Naive thymus-derived CD4-positive, alpha-beta T cell (primary cell): ENCODE results near the gene ATXN2L. TPM values are rescaled to one million over a fixed set of nuclear protein-coding genes. Genes with fewer than 3 reads are reported as not detected.

Experiments
- ATAC-seq: fragments of 150-1000 bp; cut with Tn5 transposase; 2 replicates; pipeline ENCODE4 v1.10.0; 2021; ENCODE audit warnings: mild to moderate bottlenecking, moderate library complexity
- CTCF ChIA-PET: fragments of 350-600 bp; sonication (Branson Sonifier 250); formaldehyde crosslinking; loops from one replicate; lab custom pipeline; 2021; ENCODE audit warnings: antibody characterized with exemption; lab: Charles Lee
- POLR2A ChIA-PET: fragments of 350-600 bp; sonication (Branson Sonifier 250); formaldehyde crosslinking; loops from one replicate; lab custom pipeline; 2021; ENCODE audit warnings: antibody characterized with exemption, inconsistent platforms; lab: Charles Lee
- DNase-seq, 9 donors: peaks; one replicate each; pipeline versions ENCODE4 v3.0.0 to v3.0.0-alpha.2; 2020 to 2022; ENCODE audit warnings: mixed read lengths in 1 of 9
- H3K27ac ChIP-seq: one replicate; pipeline ENCODE4 v1.7.0; 2013; ENCODE audit warnings: mild to moderate bottlenecking, low read depth, low read length, moderate library complexity
- H3K27me3 ChIP-seq, 2 donors: one replicate each; pipeline ENCODE4 v1.7.0; 2013; ENCODE audit warnings: low read length in 2 of 2, mild to moderate bottlenecking in 2 of 2, moderate library complexity in 2 of 2; ENCODE audit not compliant: control insufficient read depth in 2 of 2, insufficient read depth in 2 of 2
- H3K36me3 ChIP-seq, 3 experiments: 1 replicate in 2 of 3; 2 replicates in 1 of 3; pipeline ENCODE4 v1.7.0; 2013; ENCODE audit warnings: low read length in 3 of 3, mild to moderate bottlenecking in 3 of 3, moderate library complexity in 1 of 3; ENCODE audit not compliant: insufficient read depth in 3 of 3, control insufficient read depth in 2 of 3
- H3K4me1 ChIP-seq, 2 donors: one replicate each; pipeline ENCODE4 v1.7.0; 2013; ENCODE audit warnings: low read length in 2 of 2, mild to moderate bottlenecking in 2 of 2, moderate library complexity in 1 of 2; ENCODE audit not compliant: control insufficient read depth in 2 of 2, insufficient read depth in 2 of 2
- H3K4me3 ChIP-seq: 2 replicates; pipeline ENCODE4 v1.7.0; 2013; ENCODE audit warnings: mild to moderate bottlenecking, low read length
- H3K9me3 ChIP-seq, 3 experiments: 1 replicate in 2 of 3; 2 replicates in 1 of 3; pipeline ENCODE4 v1.7.0; 2013; ENCODE audit warnings: low read length in 3 of 3; ENCODE audit not compliant: control insufficient read depth in 2 of 3
- H3K27ac Mint-ChIP-seq, 9 donors: one replicate each; pipeline ENCODE4 v1.8.0; 2020 to 2022; ENCODE audit warnings: mixed read lengths in 9 of 9, mild to moderate bottlenecking in 8 of 9, moderate library complexity in 5 of 9, inconsistent platforms in 2 of 9
- H3K27me3 Mint-ChIP-seq, 5 donors: one replicate each; pipeline ENCODE4 v1.8.0; 2021 to 2022; ENCODE audit warnings: mixed read lengths in 5 of 5, mild to moderate bottlenecking in 1 of 5
- H3K36me3 Mint-ChIP-seq, 5 donors: one replicate each; pipeline ENCODE4 v1.8.0; 2020 to 2022; ENCODE audit warnings: mixed read lengths in 5 of 5, mild to moderate bottlenecking in 3 of 5, inconsistent platforms in 1 of 5
- H3K4me1 Mint-ChIP-seq, 7 donors: one replicate each; pipeline ENCODE4 v1.8.0; 2020 to 2022; ENCODE audit warnings: mixed read lengths in 7 of 7, mild to moderate bottlenecking in 3 of 7, inconsistent platforms in 1 of 7
- H3K4me3 Mint-ChIP-seq, 10 donors: one replicate each; pipeline ENCODE4 v1.8.0; 2020 to 2022; ENCODE audit warnings: mild to moderate bottlenecking in 10 of 10, mixed read lengths in 10 of 10, moderate library complexity in 6 of 10, inconsistent platforms in 2 of 10
- H3K9me3 Mint-ChIP-seq, 11 donors: one replicate each; pipeline ENCODE4 v1.8.0; 2020 to 2022; ENCODE audit warnings: mixed read lengths in 11 of 11, mild to moderate bottlenecking in 4 of 11, inconsistent platforms in 1 of 11, moderate library complexity in 1 of 11
- intact Hi-C, 2 donors: fragments of 100-400 bp; cut with micrococcal nuclease; formaldehyde crosslinking; loops; one replicate each; pipeline ENCODE4 v1.15.1; 2023
- polyA plus RNA-seq, 2 donors: library from polyadenylated mRNA; unstranded; fragments of 300-500 nt; fragmentation: Illumina TruSeq; gene quantifications; one replicate each; pipeline ENCODE4 v1.2.3, GENCODE V29; 2021
- total RNA-seq, 6 experiments: library from RNA in 5 of 6; stranded (reverse) in 5 of 6; gene quantifications; 1 replicate in 5 of 6; 2 replicates in 1 of 6; pipeline ENCODE4 v1.2.3 and lab custom pipeline; 2021 to 2026

ATXN2L gene
- total and polyA plus RNA-seq, 7 experiments from 2014 or later, result 19.7 to 374 (median 280) TPM

- peaks cover 29 to 72% (median 40%) of the 10 kb centered on the region in 3 experiments for H3K36me3 ChIP-seq
- Mint-ChIP-seq H3K4me1 (peaks cover 0 to 16% (median 11%) of the 10 kb centered on the region in 7 donors), H3K4me3 (no peak overlapping the region), H3K9me3 (peaks cover 0 to 2% (median 0%) of the 10 kb centered on the region in 11 donors), H3K27ac (peak overlapping the region in 1 of 9 donors; percentile 5), H3K36me3 (peaks cover 24 to 46% (median 28%) of the 10 kb centered on the region in 5 donors), H3K27me3 (no peaks in the 10 kb centered on the region)
- H3K27ac ChIP-seq, result no peak overlapping the region
- ATAC-seq, result no peak
- H3K4me3 ChIP-seq, result no peak overlapping the region
- POLR2A ChIA-PET, result interaction anchor here (0.7 to 1.6 kb wide), 2 partner anchors 9 to 11 kb away, joined by 3 read pairs; no protein-coding TSS in a partner anchor
- CTCF ChIA-PET, result interaction anchor here (1.2 kb wide), 1 partner anchor 111 kb away, joined by 4 read pairs; no protein-coding TSS in a partner anchor
- intact Hi-C loops, result no loop called here
- H3K27me3 ChIP-seq, result no peaks in the 10 kb centered on the region
- H3K4me1 ChIP-seq, result no peaks in the 10 kb centered on the region
- DNase-seq, result no peak
- no peaks in the 10 kb centered on the region for H3K9me3 ChIP-seq
Observed at GRCh38 chr16:28835864-28836760, 13.3 kb downstream of the ATXN2L start.

DNA sequence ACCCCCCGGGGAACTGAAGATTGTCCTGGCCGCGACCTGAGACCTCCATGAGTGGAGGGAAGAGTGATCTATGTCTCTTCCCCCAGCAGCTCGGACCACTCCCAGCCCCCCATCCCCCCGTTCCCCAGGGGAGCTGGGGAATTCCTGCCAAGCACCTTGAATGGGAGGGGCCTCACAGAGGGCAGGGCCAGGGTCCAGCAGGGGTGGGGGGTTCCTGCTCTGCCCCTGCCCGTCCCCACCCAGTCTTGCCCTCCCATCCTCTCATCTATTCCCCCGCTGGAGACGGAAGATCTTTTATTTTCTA lies 13.9 kb downstream of the ATXN2L start:
- Mint-ChIP-seq H3K36me3 (peaks cover 24 to 44% (median 28%) of the 10 kb centered on the region in 5 donors), H3K27me3 (no peaks in the 10 kb centered on the region), H3K4me1 (peaks cover 0 to 16% (median 11%) of the 10 kb centered on the region in 7 donors), H3K27ac (no peak overlapping the region), H3K9me3 (peaks cover 0 to 2% (median 0%) of the 10 kb centered on the region in 11 donors), H3K4me3 (no peak overlapping the region)
- H3K27me3 ChIP-seq, result no peaks in the 10 kb centered on the region
- no peaks in the 10 kb centered on the region for H3K4me1 ChIP-seq
- no peak for DNase-seq
- H3K27ac ChIP-seq, result no peak overlapping the region
- CTCF ChIA-PET, result no interaction called here
- no peak for ATAC-seq
- intact Hi-C loops, result no loop called here
- H3K4me3 ChIP-seq, result no peak overlapping the region
- H3K9me3 ChIP-seq, result no peaks in the 10 kb centered on the region
- POLR2A ChIA-PET, result interaction anchor here (0.7 kb wide), 1 partner anchor 216 kb away, joined by 3 read pairs; no protein-coding TSS in a partner anchor
- H3K36me3 ChIP-seq, result peaks cover 26 to 67% (median 39%) of the 10 kb centered on the region in 3 experiments

DNA sequence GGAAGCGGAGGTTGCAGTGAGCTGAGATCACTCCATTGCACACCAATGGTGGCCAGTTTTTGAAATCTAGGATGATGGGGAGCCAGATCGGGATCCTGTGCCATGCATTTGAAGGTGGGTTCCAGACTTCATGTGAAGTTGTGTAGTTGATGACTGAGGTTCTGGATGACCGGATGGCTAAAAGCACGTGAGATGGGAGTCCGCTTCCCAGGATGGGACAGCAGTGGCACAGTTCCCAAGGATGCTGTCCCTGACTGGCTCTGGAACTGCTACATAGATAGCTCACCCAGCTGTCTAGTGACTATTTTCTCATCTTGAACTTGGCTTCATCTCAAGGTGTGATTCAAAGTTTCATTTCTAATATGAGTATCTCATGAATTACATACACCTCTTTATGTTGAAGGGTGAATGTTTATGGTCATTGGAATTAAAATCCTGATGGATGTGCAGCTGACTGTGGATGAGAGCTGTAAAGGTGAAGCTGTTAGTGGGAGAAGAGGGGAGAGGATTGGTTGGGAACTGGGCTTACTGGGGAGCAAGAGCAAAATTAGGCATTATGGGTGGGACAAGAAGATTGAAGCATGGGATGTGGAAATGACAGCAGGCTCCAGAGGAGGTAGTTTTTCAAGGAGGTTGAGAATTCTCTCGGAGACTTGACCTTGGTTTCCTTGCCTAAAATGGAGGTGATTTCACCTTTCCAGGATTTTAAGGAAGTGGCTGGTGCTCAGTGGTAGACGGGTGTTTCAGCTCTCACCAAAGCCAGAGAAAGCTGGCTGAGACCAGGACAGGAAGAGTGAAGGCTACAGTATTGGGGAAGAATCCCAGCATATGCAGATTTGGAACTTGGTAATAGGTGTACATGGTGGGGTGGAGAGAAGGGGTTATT lies 15.1 kb downstream of the ATXN2L start:
- DNase-seq (no peak), ATAC-seq (no peak)
- Mint-ChIP-seq H3K9me3 (peaks cover 0 to 2% (median 0%) of the 10 kb centered on the region in 11 donors), H3K36me3 (peaks cover 16 to 35% (median 25%) of the 10 kb centered on the region in 5 donors), H3K27ac (peak overlapping the region in 8 of 9 donors; percentile 12 to 68 (median 50)), H3K4me3 (no peak overlapping the region), H3K27me3 (no peaks in the 10 kb centered on the region), H3K4me1 (peaks cover 0 to 11% (median 7%) of the 10 kb centered on the region in 7 donors)
- H3K4me1 ChIP-seq, result no peaks in the 10 kb centered on the region
- H3K9me3 ChIP-seq, result no peaks in the 10 kb centered on the region
- intact Hi-C loops, result no loop called here
- H3K36me3 ChIP-seq, result peaks cover 24 to 67% (median 27%) of the 10 kb centered on the region in 3 experiments
- CTCF ChIA-PET, result interaction anchor here (0.6 to 1.2 kb wide), 4 partner anchors 11 to 107 kb away, joined by 3 to 6 read pairs (median 3); partner anchors contain the start of gene SH2B1
- no peaks in the 10 kb centered on the region for H3K27me3 ChIP-seq
- no peak overlapping the region for H3K27ac ChIP-seq
- H3K4me3 ChIP-seq, result no peak overlapping the region
- POLR2A ChIA-PET, result interaction anchor here (0.7 to 1.6 kb wide), 3 partner anchors 10 to 217 kb away, joined by 3 to 5 read pairs (median 4); no protein-coding TSS in a partner anchor

DNA sequence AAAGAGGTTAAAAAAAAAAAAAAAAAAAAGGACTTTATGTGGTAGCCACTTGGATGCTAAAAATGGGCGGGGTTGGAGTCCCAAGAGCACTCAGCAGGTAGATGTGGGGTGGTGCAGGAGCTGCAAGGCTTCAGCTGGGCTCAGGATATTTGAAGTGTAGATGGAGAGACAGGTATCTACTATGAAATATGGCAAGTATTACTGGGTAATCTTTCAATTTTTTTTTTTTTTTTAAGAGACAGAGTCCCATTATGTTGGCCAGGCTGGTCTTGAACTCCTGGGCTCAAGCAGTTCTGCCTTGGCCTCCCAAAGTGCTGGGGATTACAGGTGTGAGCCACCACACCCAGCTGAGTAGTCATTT lies 15.7 kb downstream of the ATXN2L start:
- H3K4me3 ChIP-seq, result no peak overlapping the region
- H3K4me1 Mint-ChIP-seq, result peaks cover 0 to 12% (median 6%) of the 10 kb centered on the region in 7 donors
- no peaks in the 10 kb centered on the region for H3K4me1 ChIP-seq
- peaks cover 11 to 32% (median 21%) of the 10 kb centered on the region in 5 donors for H3K36me3 Mint-ChIP-seq
- no peak overlapping the region for H3K27ac ChIP-seq
- intact Hi-C loops, result no loop called here
- no peaks in the 10 kb centered on the region for H3K9me3 ChIP-seq
- H3K36me3 ChIP-seq, result peaks cover 20 to 67% (median 21%) of the 10 kb centered on the region in 3 experiments
- H3K27me3 ChIP-seq, result no peaks in the 10 kb centered on the region
- DNase-seq (peak in 1 of 9 donors; percentile 3), ATAC-seq (no peak)
- H3K4me3 Mint-ChIP-seq, result no peak overlapping the region
- H3K27me3 Mint-ChIP-seq, result no peaks in the 10 kb centered on the region
- peaks cover 0 to 2% (median 0%) of the 10 kb centered on the region in 11 donors for H3K9me3 Mint-ChIP-seq
- H3K27ac Mint-ChIP-seq, result peak overlapping the region in 8 of 9 donors; percentile 8 to 68 (median 38)
- ChIA-PET CTCF (interaction anchor here (0.6 to 1.2 kb wide), 3 partner anchors 11 to 107 kb away, joined by 3 to 6 read pairs (median 3); no protein-coding TSS in a partner anchor), POLR2A (interaction anchor here (0.9 to 1.6 kb wide), 2 partner anchors 11 to 105 kb away, joined by 4 to 5 read pairs; no protein-coding TSS in a partner anchor)

DNA sequence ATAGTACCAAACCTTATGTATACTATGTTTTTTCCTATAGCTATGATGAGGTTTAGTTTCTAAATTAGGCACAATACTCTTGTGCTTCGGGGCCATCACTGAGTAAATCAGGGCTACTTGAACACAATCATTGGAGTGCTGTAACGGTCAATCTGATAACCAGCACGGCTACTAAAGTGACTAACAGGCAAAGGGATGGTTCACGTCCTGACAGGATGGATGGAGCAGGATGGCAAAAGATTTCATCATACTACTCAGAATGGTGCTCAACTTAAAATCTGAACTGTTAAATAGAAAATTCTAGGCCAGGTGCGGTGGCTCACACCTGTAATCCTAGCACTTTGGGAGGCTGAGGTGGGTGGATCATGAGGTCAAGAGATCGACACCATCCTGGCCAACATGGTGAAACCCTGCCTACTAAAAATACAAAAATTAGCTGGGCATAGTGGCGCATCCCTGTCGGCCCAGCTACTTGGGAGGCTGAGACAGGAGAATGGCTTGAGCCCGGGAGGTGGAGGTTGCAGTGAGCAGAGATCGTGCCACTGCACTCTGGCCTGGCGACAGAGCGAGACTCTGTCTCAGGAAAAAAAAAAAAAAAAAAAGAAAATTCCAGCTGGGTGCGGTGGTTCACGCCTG lies 16.3 kb downstream of the ATXN2L start:
- DNase-seq, result no peak
- Histone ChIP-seq H3K27ac (no peak overlapping the region), H3K4me3 (no peak overlapping the region), H3K36me3 (peaks cover 15 to 67% (median 22%) of the 10 kb centered on the region in 3 experiments), H3K27me3 (no peaks in the 10 kb centered on the region), H3K4me1 (no peaks in the 10 kb centered on the region), H3K9me3 (no peaks in the 10 kb centered on the region)
- H3K36me3 Mint-ChIP-seq, result peaks cover 8 to 28% (median 18%) of the 10 kb centered on the region in 5 donors
- peak overlapping the region in 4 of 9 donors; percentile 8 to 84 (median 60) for H3K27ac Mint-ChIP-seq
- CTCF ChIA-PET, result interaction anchor here (0.6 to 1.2 kb wide), 4 partner anchors 12 to 164 kb away, joined by 3 to 5 read pairs (median 3); no protein-coding TSS in a partner anchor
- intact Hi-C loops, result no loop called here
- no peaks in the 10 kb centered on the region for H3K27me3 Mint-ChIP-seq
- peaks cover 0 to 12% (median 6%) of the 10 kb centered on the region in 7 donors for H3K4me1 Mint-ChIP-seq
- POLR2A ChIA-PET, result interaction anchor here (1.6 kb wide), 1 partner anchor 12 kb away, joined by 4 read pairs; no protein-coding TSS in a partner anchor
- peaks cover 0 to 2% (median 0%) of the 10 kb centered on the region in 11 donors for H3K9me3 Mint-ChIP-seq
- no peak for ATAC-seq
- H3K4me3 Mint-ChIP-seq, result no peak overlapping the region
